ENCODE measurements around the gene NECTIN1.

Gene NECTIN1

DNA sequence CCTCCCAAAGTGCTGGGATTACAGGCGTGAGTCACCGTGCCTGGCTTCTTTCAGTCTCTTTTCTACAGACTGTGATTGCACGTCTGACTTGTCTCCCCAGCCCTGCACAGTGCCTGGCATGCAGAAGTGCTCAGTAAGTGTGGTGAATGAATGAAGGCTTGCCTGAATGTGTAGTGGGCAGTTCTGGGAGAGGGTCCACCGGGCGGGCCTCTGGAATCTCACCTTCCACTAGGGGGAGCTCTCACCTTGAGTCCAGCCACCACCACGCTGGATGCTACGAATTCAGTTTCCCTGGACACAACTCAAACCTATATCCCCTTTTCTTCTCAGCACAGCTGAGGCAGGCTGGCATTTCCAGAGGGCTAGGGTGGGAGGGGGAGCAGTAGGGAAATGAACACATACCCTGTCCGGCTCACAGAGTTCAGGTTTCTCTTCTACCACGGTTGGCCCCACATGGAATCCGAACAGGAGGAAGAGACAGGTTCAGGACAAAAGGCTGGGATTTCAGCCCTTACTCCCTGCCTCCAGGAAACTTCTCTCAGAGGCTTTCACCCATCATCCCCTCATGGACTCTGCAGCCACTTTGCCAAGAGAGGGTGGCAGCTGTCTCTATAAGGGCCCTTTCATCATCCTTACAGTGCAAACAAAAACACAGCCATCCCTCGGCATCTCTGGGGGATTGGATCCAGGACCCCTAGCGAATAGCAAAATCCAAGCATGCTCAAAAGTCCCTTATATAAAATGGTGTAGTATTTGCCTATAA is 86.8 kb downstream of the NECTIN1 start:
- no peaks in the 10 kb centered on the region for H3K27me3 ChIP-seq (ENCODE audit: insufficient read depth, low read length, poor library complexity)
- no peaks in the 10 kb centered on the region for H3K36me3 ChIP-seq (ENCODE audit: control insufficient read depth, insufficient read depth, low read length)
- H3K79me1 ChIP-seq (ENCODE audit: low read length) = no peaks in the 10 kb centered on the region
- H3K23ac ChIP-seq (ENCODE audit: low read length) = no peak overlapping the region
- no peak overlapping the region for H2AK5ac ChIP-seq (ENCODE audit: low read length)
- no peak overlapping the region for H3K4me2 ChIP-seq (ENCODE audit: low read length)
- no CpG with 5 or more reads among the region's 12 CpGs for WGBS (ENCODE audit: extremely low coverage, insufficient coverage, low lambda C conversion rate)
- H4K8ac ChIP-seq (ENCODE audit: low read depth, low read length) = no peak overlapping the region
- H3K56ac ChIP-seq (ENCODE audit: low read length) = peak overlapping the region; percentile 51
- H3K9ac ChIP-seq (ENCODE audit: low read length) = no peak overlapping the region
- no peak overlapping the region for H4K5ac ChIP-seq (ENCODE audit: low read length)
- H3K27ac ChIP-seq (ENCODE audit: low read depth, low read length) = no peak overlapping the region
- H2BK15ac ChIP-seq (replicated peaks; ENCODE audit: low read depth) = no peak overlapping the region
- no peak overlapping the region for H3K18ac ChIP-seq (ENCODE audit: low read length)
- no peak overlapping the region for H3K4ac ChIP-seq (ENCODE audit: low read depth, low read length)
- peak; percentile 55 for DNase-seq
- H3K79me2 ChIP-seq (ENCODE audit: control insufficient read depth, insufficient read depth, low read length) = no peaks in the 10 kb centered on the region
- H3K4me1 ChIP-seq (ENCODE audit: control insufficient read depth, low read depth, low read length) = peaks cover 3% of the 10 kb centered on the region
- no peak overlapping the region for H2BK5ac ChIP-seq (ENCODE audit: low read length)
- no peak overlapping the region for H2BK120ac ChIP-seq (ENCODE audit: low read depth, low read length)
- no peak overlapping the region for H3K4me3 ChIP-seq (ENCODE audit: low read length)

DNA sequence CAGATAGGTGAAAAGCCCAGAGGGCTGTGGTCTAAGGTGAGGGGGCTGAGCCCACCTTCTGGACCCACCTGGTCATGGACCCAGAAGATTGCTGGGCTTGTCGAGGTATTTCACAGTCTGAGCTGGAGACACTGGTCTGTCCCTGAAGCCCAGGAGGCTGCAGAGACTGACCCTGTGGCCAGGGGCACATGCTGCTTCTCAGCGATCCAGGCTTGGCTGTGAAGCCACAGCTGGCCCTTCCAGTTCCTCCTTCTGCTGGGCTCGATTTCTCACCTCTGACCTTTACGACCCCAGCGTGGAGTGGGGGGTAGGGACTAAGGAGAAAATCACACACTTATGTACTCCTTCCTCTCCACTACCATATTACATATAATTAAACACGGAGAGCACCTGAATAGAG is 88.5 kb downstream of the NECTIN1 start:
- Histone ChIP-seq H3K4me2 (ENCODE audit: low read length) (no peak overlapping the region), H3K4ac (ENCODE audit: low read depth, low read length) (no peak overlapping the region), H3K79me2 (ENCODE audit: control insufficient read depth, insufficient read depth, low read length) (no peaks in the 10 kb centered on the region), H3K4me3 (ENCODE audit: low read length) (no peak overlapping the region), H4K5ac (ENCODE audit: low read length) (no peak overlapping the region), H2AK5ac (ENCODE audit: low read length) (no peak overlapping the region), H4K8ac (ENCODE audit: low read depth, low read length) (no peak overlapping the region), H2BK120ac (ENCODE audit: low read depth, low read length) (no peak overlapping the region), H2BK15ac (replicated peaks; ENCODE audit: low read depth) (no peak overlapping the region), H2BK5ac (ENCODE audit: low read length) (no peak overlapping the region), H3K4me1 (ENCODE audit: control insufficient read depth, low read depth, low read length) (no peaks in the 10 kb centered on the region), H3K27me3 (ENCODE audit: insufficient read depth, low read length, poor library complexity) (no peaks in the 10 kb centered on the region), H3K23ac (ENCODE audit: low read length) (no peak overlapping the region), H3K9ac (ENCODE audit: low read length) (no peak overlapping the region), H3K18ac (ENCODE audit: low read length) (no peak overlapping the region), H3K56ac (ENCODE audit: low read length) (no peak overlapping the region), H3K79me1 (ENCODE audit: low read length) (no peaks in the 10 kb centered on the region), H3K27ac (ENCODE audit: low read depth, low read length) (no peak overlapping the region), H3K36me3 (ENCODE audit: control insufficient read depth, insufficient read depth, low read length) (no peaks in the 10 kb centered on the region)
- DNase-seq = no peak
- no CpG with 5 or more reads among the region's 6 CpGs for WGBS (ENCODE audit: extremely low coverage, insufficient coverage, low lambda C conversion rate)

DNA sequence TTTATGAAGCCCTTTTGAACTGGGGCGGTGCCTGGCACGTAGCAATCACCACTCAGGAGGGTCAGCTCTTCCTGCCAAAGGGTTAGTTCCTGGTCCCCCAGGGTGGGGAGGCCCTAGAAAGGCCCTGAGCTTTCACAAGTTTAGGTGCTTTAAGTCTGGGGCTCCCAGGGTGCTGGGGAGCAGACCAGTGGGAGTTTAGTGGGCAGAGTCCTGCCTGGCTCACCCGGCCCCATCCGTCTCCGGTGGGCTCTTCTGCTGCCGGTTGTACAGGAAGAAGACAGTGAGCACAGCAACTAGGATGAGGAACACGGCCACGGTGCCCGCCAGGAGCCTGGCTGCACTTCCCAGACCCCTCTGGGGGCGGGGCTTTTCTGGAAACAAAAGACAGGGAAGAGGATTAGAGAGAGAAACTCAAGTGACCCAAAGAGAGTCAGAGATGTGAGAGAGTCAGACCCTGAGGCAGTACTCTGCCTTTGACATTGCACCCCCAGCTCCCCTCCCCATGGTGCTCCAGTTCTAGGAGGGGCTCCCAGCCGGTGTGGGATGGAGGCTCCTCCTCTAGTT is 89.3 kb downstream of the NECTIN1 start:
- WGBS (ENCODE audit: extremely low coverage, insufficient coverage, low lambda C conversion rate) = no CpG with 5 or more reads among the region's 11 CpGs
- H4K8ac ChIP-seq (ENCODE audit: low read depth, low read length) = no peak overlapping the region
- H3K79me2 ChIP-seq (ENCODE audit: control insufficient read depth, insufficient read depth, low read length) = no peaks in the 10 kb centered on the region
- H3K4me2 ChIP-seq (ENCODE audit: low read length) = no peak overlapping the region
- no peak overlapping the region for H2BK15ac ChIP-seq (replicated peaks; ENCODE audit: low read depth)
- H3K79me1 ChIP-seq (ENCODE audit: low read length) = no peaks in the 10 kb centered on the region
- no peak overlapping the region for H3K4me3 ChIP-seq (ENCODE audit: low read length)
- H3K9ac ChIP-seq (ENCODE audit: low read length) = no peak overlapping the region
- H3K18ac ChIP-seq (ENCODE audit: low read length) = no peak overlapping the region
- no peak overlapping the region for H2AK5ac ChIP-seq (ENCODE audit: low read length)
- H2BK120ac ChIP-seq (ENCODE audit: low read depth, low read length) = no peak overlapping the region
- H4K5ac ChIP-seq (ENCODE audit: low read length) = no peak overlapping the region
- DNase-seq = no peak
- no peak overlapping the region for H3K56ac ChIP-seq (ENCODE audit: low read length)
- H3K4me1 ChIP-seq (ENCODE audit: control insufficient read depth, low read depth, low read length) = no peaks in the 10 kb centered on the region
- no peak overlapping the region for H2BK5ac ChIP-seq (ENCODE audit: low read length)
- H3K36me3 ChIP-seq (ENCODE audit: control insufficient read depth, insufficient read depth, low read length) = no peaks in the 10 kb centered on the region
- H3K4ac ChIP-seq (ENCODE audit: low read depth, low read length) = no peak overlapping the region
- H3K27ac ChIP-seq (ENCODE audit: low read depth, low read length) = no peak overlapping the region
- no peaks in the 10 kb centered on the region for H3K27me3 ChIP-seq (ENCODE audit: insufficient read depth, low read length, poor library complexity)
- H3K23ac ChIP-seq (ENCODE audit: low read length) = no peak overlapping the region

DNA sequence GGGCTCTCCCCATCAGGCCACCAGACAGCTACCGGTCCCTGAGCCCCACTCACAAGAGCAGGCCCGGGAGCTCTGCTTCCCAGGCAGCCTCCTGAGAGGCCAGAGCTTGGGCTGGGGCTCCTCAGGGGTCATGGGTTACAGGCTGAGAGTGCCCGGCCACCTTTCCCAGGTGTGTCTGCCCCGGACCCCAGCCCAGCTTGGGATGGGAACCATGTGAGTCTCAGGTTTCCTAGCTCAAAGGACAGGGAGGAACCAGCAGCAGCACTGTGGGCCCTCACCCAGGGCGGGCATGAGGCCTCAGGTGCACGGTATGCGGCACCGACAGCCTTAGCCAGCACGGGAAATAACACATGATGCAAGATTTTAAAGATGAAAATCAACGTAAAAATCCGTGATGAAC is 90.1 kb downstream of the NECTIN1 start:
- Histone ChIP-seq H3K79me1 (ENCODE audit: low read length) (no peaks in the 10 kb centered on the region), H2BK120ac (ENCODE audit: low read depth, low read length) (no peak overlapping the region), H3K27me3 (ENCODE audit: insufficient read depth, low read length, poor library complexity) (no peaks in the 10 kb centered on the region), H3K4me1 (ENCODE audit: control insufficient read depth, low read depth, low read length) (no peaks in the 10 kb centered on the region), H3K27ac (ENCODE audit: low read depth, low read length) (no peak overlapping the region), H2BK5ac (ENCODE audit: low read length) (no peak overlapping the region), H4K5ac (ENCODE audit: low read length) (no peak overlapping the region), H3K79me2 (ENCODE audit: control insufficient read depth, insufficient read depth, low read length) (no peaks in the 10 kb centered on the region), H2BK15ac (replicated peaks; ENCODE audit: low read depth) (no peak overlapping the region), H3K36me3 (ENCODE audit: control insufficient read depth, insufficient read depth, low read length) (no peaks in the 10 kb centered on the region), H3K23ac (ENCODE audit: low read length) (no peak overlapping the region), H4K8ac (ENCODE audit: low read depth, low read length) (no peak overlapping the region), H3K4me2 (ENCODE audit: low read length) (no peak overlapping the region), H3K56ac (ENCODE audit: low read length) (no peak overlapping the region), H3K18ac (ENCODE audit: low read length) (no peak overlapping the region), H3K4ac (ENCODE audit: low read depth, low read length) (no peak overlapping the region), H3K9ac (ENCODE audit: low read length) (no peak overlapping the region), H2AK5ac (ENCODE audit: low read length) (no peak overlapping the region), H3K4me3 (ENCODE audit: low read length) (no peak overlapping the region)
- DNase-seq = no peak
- no CpG with 5 or more reads among the region's 11 CpGs for WGBS (ENCODE audit: extremely low coverage, insufficient coverage, low lambda C conversion rate)

DNA sequence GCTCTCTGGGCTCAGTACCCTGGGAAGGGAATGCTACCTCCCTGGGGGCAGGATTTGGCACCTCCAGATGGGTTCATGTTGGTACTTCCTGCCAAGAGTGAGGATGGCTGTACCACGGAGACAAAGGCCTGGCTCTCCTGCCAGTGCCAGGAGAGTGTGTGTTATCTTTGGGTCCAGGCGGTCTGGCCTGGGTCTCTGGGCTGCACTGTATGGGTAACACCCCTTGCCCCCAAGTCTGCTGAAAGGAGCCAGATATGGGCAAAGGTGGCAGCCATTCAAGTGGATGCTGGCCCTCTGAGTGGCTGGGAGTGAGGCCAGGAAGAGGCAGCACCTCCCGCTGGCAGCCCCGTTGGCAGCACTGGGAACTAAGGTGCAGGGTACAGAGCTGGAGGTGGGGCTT is 91.5 kb downstream of the NECTIN1 start:
- no peak overlapping the region for H3K9ac ChIP-seq (ENCODE audit: low read length)
- no peak overlapping the region for H4K5ac ChIP-seq (ENCODE audit: low read length)
- no peak overlapping the region for H2BK120ac ChIP-seq (ENCODE audit: low read depth, low read length)
- no peak overlapping the region for H2BK5ac ChIP-seq (ENCODE audit: low read length)
- H3K27me3 ChIP-seq (ENCODE audit: insufficient read depth, low read length, poor library complexity) = no peaks in the 10 kb centered on the region
- no peaks in the 10 kb centered on the region for H3K4me1 ChIP-seq (ENCODE audit: control insufficient read depth, low read depth, low read length)
- peak overlapping the region; percentile 37 for H2AK5ac ChIP-seq (ENCODE audit: low read length)
- no peak overlapping the region for H3K27ac ChIP-seq (ENCODE audit: low read depth, low read length)
- H3K79me1 ChIP-seq (ENCODE audit: low read length) = no peaks in the 10 kb centered on the region
- H3K4ac ChIP-seq (ENCODE audit: low read depth, low read length) = no peak overlapping the region
- no peak overlapping the region for H3K4me2 ChIP-seq (ENCODE audit: low read length)
- H3K23ac ChIP-seq (ENCODE audit: low read length) = no peak overlapping the region
- H3K56ac ChIP-seq (ENCODE audit: low read length) = no peak overlapping the region
- H2BK15ac ChIP-seq (replicated peaks; ENCODE audit: low read depth) = no peak overlapping the region
- no peak overlapping the region for H3K18ac ChIP-seq (ENCODE audit: low read length)
- H4K8ac ChIP-seq (ENCODE audit: low read depth, low read length) = no peak overlapping the region
- WGBS (ENCODE audit: extremely low coverage, insufficient coverage, low lambda C conversion rate) = no CpG with 5 or more reads among the region's 4 CpGs
- DNase-seq = no peak
- no peaks in the 10 kb centered on the region for H3K79me2 ChIP-seq (ENCODE audit: control insufficient read depth, insufficient read depth, low read length)
- H3K4me3 ChIP-seq (ENCODE audit: low read length) = no peak overlapping the region
- H3K36me3 ChIP-seq (ENCODE audit: control insufficient read depth, insufficient read depth, low read length) = no peaks in the 10 kb centered on the region

DNA sequence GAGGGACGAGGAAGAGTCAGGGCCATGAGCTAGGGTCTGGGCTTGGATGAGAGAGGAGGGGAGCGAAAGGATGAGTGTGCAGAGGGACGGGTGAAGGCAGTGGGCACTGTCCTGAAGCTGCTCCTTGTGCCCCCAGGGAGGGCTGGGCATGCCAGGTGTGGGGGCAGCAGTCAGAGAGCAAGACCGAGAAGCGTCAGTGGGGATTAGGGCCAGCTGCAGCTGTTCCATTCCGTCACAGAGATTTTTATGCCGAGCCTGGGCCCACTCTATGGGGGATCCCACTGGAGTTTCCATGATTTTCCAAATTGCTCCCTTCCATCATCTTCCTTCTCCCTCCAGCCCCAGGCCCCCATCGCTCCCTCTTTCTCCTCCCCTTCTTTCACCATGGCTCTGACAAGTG is 93.2 kb downstream of the NECTIN1 start:
- no peak overlapping the region for H3K4me2 ChIP-seq (ENCODE audit: low read length)
- no peaks in the 10 kb centered on the region for H3K36me3 ChIP-seq (ENCODE audit: control insufficient read depth, insufficient read depth, low read length)
- H2AK5ac ChIP-seq (ENCODE audit: low read length) = no peak overlapping the region
- no peak overlapping the region for H3K18ac ChIP-seq (ENCODE audit: low read length)
- H4K5ac ChIP-seq (ENCODE audit: low read length) = no peak overlapping the region
- no peaks in the 10 kb centered on the region for H3K79me1 ChIP-seq (ENCODE audit: low read length)
- no peak overlapping the region for H3K4me3 ChIP-seq (ENCODE audit: low read length)
- H2BK120ac ChIP-seq (ENCODE audit: low read depth, low read length) = no peak overlapping the region
- H3K4ac ChIP-seq (ENCODE audit: low read depth, low read length) = no peak overlapping the region
- H3K23ac ChIP-seq (ENCODE audit: low read length) = no peak overlapping the region
- no CpG with 5 or more reads among the region's 8 CpGs for WGBS (ENCODE audit: extremely low coverage, insufficient coverage, low lambda C conversion rate)
- H3K4me1 ChIP-seq (ENCODE audit: control insufficient read depth, low read depth, low read length) = no peaks in the 10 kb centered on the region
- no peaks in the 10 kb centered on the region for H3K79me2 ChIP-seq (ENCODE audit: control insufficient read depth, insufficient read depth, low read length)
- no peak overlapping the region for H3K56ac ChIP-seq (ENCODE audit: low read length)
- no peaks in the 10 kb centered on the region for H3K27me3 ChIP-seq (ENCODE audit: insufficient read depth, low read length, poor library complexity)
- no peak overlapping the region for H4K8ac ChIP-seq (ENCODE audit: low read depth, low read length)
- no peak overlapping the region for H3K9ac ChIP-seq (ENCODE audit: low read length)
- no peak for DNase-seq
- no peak overlapping the region for H3K27ac ChIP-seq (ENCODE audit: low read depth, low read length)
- no peak overlapping the region for H2BK15ac ChIP-seq (replicated peaks; ENCODE audit: low read depth)
- no peak overlapping the region for H2BK5ac ChIP-seq (ENCODE audit: low read length)

Data from mesendoderm (in vitro differentiated cells).